GM21619 (cell line): ENCODE data around the gene TMEM132C.
A peak's percentile ranks its signal among the peaks of the same experiment; 100 is the strongest.
"Not testable (repeated sequence)": the region's sequence is repeated elsewhere in the genome, so short reads cannot be mapped to it uniquely, and the experiment has no call there.

Experiments used
- ATAC-seq: cut with Tn5 transposase; IDR thresholded peaks from one replicate; pipeline ENCODE4 v1.9.1; 2021; ENCODE audit not compliant: unreplicated experiment

Gene TMEM132C

GRCh38 chr12:128463881-128464280 lies 196.9 kb downstream of the TMEM132C start:
- ATAC-seq = no peak

- ATAC-seq = no peak
Observed at GRCh38 chr12:128467882-128468281, 200.9 kb downstream of the TMEM132C start.

- no peak for ATAC-seq
Observed at GRCh38 chr12:128468926-128469325, 202.0 kb downstream of the TMEM132C start.

GRCh38 chr12:128471491-128471890 lies 204.5 kb downstream of the TMEM132C start:
- no peak for ATAC-seq

GRCh38 chr12:128474916-128475315 lies 207.9 kb downstream of the TMEM132C start:
- ATAC-seq = no peak

GRCh38 chr12:128476266-128476665 lies 209.3 kb downstream of the TMEM132C start:
- ATAC-seq = no peak

GRCh38 chr12:128483526-128484255 lies 216.7 kb downstream of the TMEM132C start:
- no peak for ATAC-seq

GRCh38 chr12:128497376-128497775 lies 230.4 kb downstream of the TMEM132C start:
- ATAC-seq = not testable (repeated sequence)

GRCh38 chr12:128507470-128507869 lies 240.5 kb downstream of the TMEM132C start:
- no peak for ATAC-seq

- ATAC-seq = no peak
Observed at GRCh38 chr12:128509170-128509569, 242.2 kb downstream of the TMEM132C start.

- ATAC-seq = no peak
Observed at GRCh38 chr12:128510511-128510910, 243.5 kb downstream of the TMEM132C start.

GRCh38 chr12:128513331-128513730 lies 246.4 kb downstream of the TMEM132C start:
- ATAC-seq = no peak

- ATAC-seq = no peak
Observed at GRCh38 chr12:128513831-128514230, 246.9 kb downstream of the TMEM132C start.

- no peak for ATAC-seq
Observed at GRCh38 chr12:128518644-128519043, 251.7 kb downstream of the TMEM132C start.

- no peak for ATAC-seq
Observed at GRCh38 chr12:128519426-128519825, 252.5 kb downstream of the TMEM132C start.

GRCh38 chr12:128521981-128522380 lies 255.0 kb downstream of the TMEM132C start:
- no peak for ATAC-seq

GRCh38 chr12:128524439-128524838 lies 257.5 kb downstream of the TMEM132C start:
- no peak for ATAC-seq

- ATAC-seq = no peak
Observed at GRCh38 chr12:128531170-128531569, 264.2 kb downstream of the TMEM132C start.

GRCh38 chr12:128534906-128535305 lies 267.9 kb downstream of the TMEM132C start:
- ATAC-seq = peak; percentile 50

GRCh38 chr12:128536810-128537209 lies 269.8 kb downstream of the TMEM132C start:
- ATAC-seq = no peak

GRCh38 chr12:128537668-128538067 lies 270.7 kb downstream of the TMEM132C start:
- no peak for ATAC-seq

- ATAC-seq = no peak
Observed at GRCh38 chr12:128542844-128543243, 275.9 kb downstream of the TMEM132C start.

- no peak for ATAC-seq
Observed at GRCh38 chr12:128543460-128543859, 276.5 kb downstream of the TMEM132C start.
